Karpas-422 (cell line): ENCODE data around the gene ATP6AP1. TPM values are rescaled to one million over a fixed set of nuclear protein-coding genes. Genes with fewer than 3 reads are reported as not detected.

Experiments used
- DNase-seq: peaks from one replicate; pipeline ENCODE4 v3.0.0-alpha.2; 2015
- H2AFZ ChIP-seq: fragments of 200-600 bp; sonication (generic); 2 replicates; pipeline ENCODE4 v1.6.1; 2014; ENCODE audit warnings: antibody characterized with exemption, low read length, mixed read lengths
- H3K27ac ChIP-seq: fragments of 200-600 bp; sonication (generic); 2 replicates; pipeline ENCODE4 v1.5.1; 2014; ENCODE audit warnings: mild to moderate bottlenecking, low read length, moderate library complexity
- H3K27me3 ChIP-seq: fragments of 200-600 bp; sonication (generic); 2 replicates; pipeline ENCODE4 v1.6.1; 2014; ENCODE audit warnings: low read length, mixed read lengths
- H3K36me3 ChIP-seq: fragments of 200-600 bp; sonication (generic); 2 replicates; pipeline ENCODE4 v1.6.1; 2014; ENCODE audit warnings: low read length, mixed read lengths; ENCODE audit not compliant: insufficient read depth
- H3K4me1 ChIP-seq: fragments of 200-600 bp; sonication (generic); 2 replicates; pipeline ENCODE4 v1.6.1; 2014; ENCODE audit warnings: mild to moderate bottlenecking, low read length, mixed read lengths
- H3K4me2 ChIP-seq: fragments of 200-600 bp; sonication (generic); 2 replicates; pipeline ENCODE4 v1.6.1; 2014; ENCODE audit warnings: low read length, low read depth, mild to moderate bottlenecking; ENCODE audit not compliant: poor library complexity, severe bottlenecking
- H3K4me3 ChIP-seq: fragments of 200-600 bp; sonication (generic); 2 replicates; pipeline ENCODE4 v1.5.1; 2014; ENCODE audit warnings: mild to moderate bottlenecking, antibody characterized with exemption, low read length, mixed read lengths
- H3K79me2 ChIP-seq: fragments of 200-600 bp; sonication (generic); 2 replicates; pipeline ENCODE4 v1.6.1; 2014; ENCODE audit warnings: mild to moderate bottlenecking, low read length, mixed read lengths
- H3K9ac ChIP-seq: fragments of 200-600 bp; sonication (generic); 2 replicates; pipeline ENCODE4 v1.6.0; 2014; ENCODE audit warnings: low read length
- H3K9me2 ChIP-seq: fragments of 200-600 bp; sonication (generic), shearing (Covaris generic); replicated peaks from 2 replicates; pipeline ENCODE4 v1.6.0; 2014; ENCODE audit warnings: mild to moderate bottlenecking, low read length, moderate library complexity; ENCODE audit not compliant: insufficient read depth
- H3K9me3 ChIP-seq: fragments of 300-700, 200-600 bp; sonication (generic); 2 replicates; pipeline ENCODE4 v1.6.1; 2014; ENCODE audit warnings: low read length, mixed read lengths
- H4K20me1 ChIP-seq: fragments of 200-600 bp; sonication (generic); 2 replicates; pipeline ENCODE4 v1.6.1; 2014; ENCODE audit warnings: mild to moderate bottlenecking, antibody characterized with exemption, low read length, low read depth; ENCODE audit not compliant: insufficient read depth
- total RNA-seq: library from RNA; depleted of rRNA; stranded (reverse); fragments of >200 nt; shearing (Covaris generic); gene quantifications from 2 replicates; pipeline ENCODE4 v1.2.3, GENCODE V29; 2014; ENCODE audit warnings: low replicate concordance

The ATP6AP1 gene
- total RNA-seq, 1 experiment from 2014 or later = 40.0 TPM

DNA sequence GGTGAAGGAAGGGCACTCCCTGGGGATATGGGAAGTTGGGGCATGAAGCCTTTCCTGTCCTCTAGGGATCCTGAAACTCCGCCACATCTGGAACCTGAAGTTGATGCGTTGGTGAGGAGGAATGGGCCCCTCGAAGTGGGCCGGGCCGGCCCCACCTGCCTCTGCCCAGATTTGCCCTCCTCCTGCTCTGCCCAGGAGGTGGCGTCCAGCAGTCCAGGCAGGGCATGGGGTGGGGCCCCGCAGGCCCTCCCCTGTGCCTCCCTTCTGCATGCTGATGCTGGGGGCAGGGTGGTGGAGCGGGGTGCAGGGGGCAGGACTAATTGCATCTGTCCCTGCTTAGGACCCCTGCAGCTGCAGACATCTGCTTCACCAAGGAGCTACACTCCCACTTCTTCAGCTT, 15.3 kb upstream of the ATP6AP1 start:
- peak overlapping the region; percentile 91 for H3K4me2 ChIP-seq

DNA sequence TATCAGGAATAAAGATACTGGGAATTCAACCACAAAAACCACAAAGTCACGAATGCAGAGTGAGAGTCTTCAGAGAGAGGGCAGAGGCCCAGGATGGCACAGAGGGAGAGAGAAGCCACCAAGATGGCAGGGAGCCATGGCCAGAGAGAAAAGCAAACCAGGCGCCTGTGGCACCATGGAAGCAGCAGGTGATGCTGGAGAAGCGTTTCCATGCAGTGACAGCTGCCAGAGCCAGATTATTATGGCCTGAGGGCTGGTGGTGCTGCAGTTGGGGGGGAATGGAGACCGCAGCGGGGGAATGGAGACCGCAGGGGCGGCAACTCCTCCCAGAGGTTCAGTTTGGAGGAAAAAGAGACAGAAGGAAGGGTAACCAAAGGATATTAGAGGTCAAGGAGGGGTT, 11.3 kb upstream of the ATP6AP1 start:
- no peak overlapping the region for H3K27ac ChIP-seq
- no peaks in the 10 kb centered on the region for H4K20me1 ChIP-seq
- no peaks in the 10 kb centered on the region for H3K9me2 ChIP-seq
- peaks cover 3% of the 10 kb centered on the region for H3K79me2 ChIP-seq
- no peaks in the 10 kb centered on the region for H3K9me3 ChIP-seq
- no peak overlapping the region for H3K4me3 ChIP-seq
- DNase-seq = no peak
- H3K4me1 ChIP-seq = peaks cover 10% of the 10 kb centered on the region
- no peak overlapping the region for H3K4me2 ChIP-seq
- no peaks in the 10 kb centered on the region for H3K27me3 ChIP-seq
- no peak overlapping the region for H2AFZ ChIP-seq
- H3K9ac ChIP-seq = no peak overlapping the region
- no peaks in the 10 kb centered on the region for H3K36me3 ChIP-seq

More for the DNA sequence above, 15.3 kb upstream of the ATP6AP1 start:
- Histone ChIP-seq H4K20me1 (no peaks in the 10 kb centered on the region), H3K4me1 (peaks cover 11% of the 10 kb centered on the region), H3K27me3 (no peaks in the 10 kb centered on the region), H3K4me3 (no peak overlapping the region), H3K9me3 (no peaks in the 10 kb centered on the region), H2AFZ (no peak overlapping the region), H3K79me2 (peaks cover 4% of the 10 kb centered on the region), H3K36me3 (no peaks in the 10 kb centered on the region), H3K9me2 (no peaks in the 10 kb centered on the region), H3K9ac (peak overlapping the region; percentile 89; the same call in 1 of the 2 replicates), H3K27ac (no peak overlapping the region)
- no peak for DNase-seq

- Histone ChIP-seq H3K9me3 (no peaks in the 10 kb centered on the region), H3K4me1 (no peaks in the 10 kb centered on the region), H3K9me2 (no peaks in the 10 kb centered on the region), H3K27me3 (no peaks in the 10 kb centered on the region), H3K9ac (no peak overlapping the region), H3K27ac (no peak overlapping the region), H3K79me2 (no peaks in the 10 kb centered on the region), H3K4me3 (no peak overlapping the region), H2AFZ (no peak overlapping the region), H3K36me3 (no peaks in the 10 kb centered on the region), H3K4me2 (no peak overlapping the region), H4K20me1 (no peaks in the 10 kb centered on the region)
- no peak for DNase-seq
Measured at GRCh38 chrX:154419189-154419588, 9.3 kb upstream of the ATP6AP1 start.

DNA sequence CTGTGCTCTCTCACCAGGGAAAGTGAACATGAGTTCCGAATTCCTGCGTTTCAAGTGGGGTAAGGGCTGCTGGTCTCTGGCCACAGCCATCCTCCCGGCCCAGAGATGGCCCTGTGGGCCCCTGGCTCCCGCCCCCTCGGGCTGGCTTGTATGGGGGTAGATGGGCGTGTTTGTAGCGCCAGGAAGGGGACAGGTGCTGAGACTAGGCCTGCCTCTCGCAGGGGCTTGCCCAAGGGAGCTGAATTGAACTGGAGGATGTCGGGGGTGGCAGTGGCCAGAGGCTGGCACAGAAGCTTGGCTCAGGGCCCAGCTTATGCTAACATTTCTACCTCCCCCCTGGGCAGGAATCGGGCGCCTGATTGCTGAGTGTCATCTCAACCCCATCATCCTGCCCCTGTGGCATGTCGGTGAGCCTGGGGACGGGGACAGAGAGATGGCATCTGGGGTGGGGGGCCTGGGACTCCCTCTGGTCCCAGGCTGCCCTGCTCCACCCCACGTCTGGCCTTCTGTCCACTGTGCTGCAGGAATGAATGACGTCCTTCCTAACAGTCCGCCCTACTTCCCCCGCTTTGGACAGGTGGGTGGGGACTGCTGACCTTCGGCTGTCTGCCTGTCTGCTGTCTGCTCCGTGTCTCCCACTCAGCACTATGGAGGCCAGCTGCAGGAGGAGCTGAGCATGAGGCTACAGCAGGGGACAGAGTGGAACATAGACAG, 8.6 kb upstream of the ATP6AP1 start:
- H3K9me2 ChIP-seq = no peaks in the 10 kb centered on the region
- H3K9me3 ChIP-seq = no peaks in the 10 kb centered on the region
- H3K27me3 ChIP-seq = no peaks in the 10 kb centered on the region
- no peaks in the 10 kb centered on the region for H3K36me3 ChIP-seq
- H3K27ac ChIP-seq = no peak overlapping the region
- DNase-seq = no peak
- no peaks in the 10 kb centered on the region for H3K79me2 ChIP-seq
- H3K9ac ChIP-seq = no peak overlapping the region
- H4K20me1 ChIP-seq = no peaks in the 10 kb centered on the region
- H3K4me3 ChIP-seq = no peak overlapping the region
- H3K4me2 ChIP-seq = no peak overlapping the region
- no peak overlapping the region for H2AFZ ChIP-seq
- no peaks in the 10 kb centered on the region for H3K4me1 ChIP-seq

GRCh38 chrX:154420402-154420756, 8.1 kb upstream of the ATP6AP1 start:
- H4K20me1 ChIP-seq = no peaks in the 10 kb centered on the region
- DNase-seq = no peak
- no peaks in the 10 kb centered on the region for H3K4me1 ChIP-seq
- H3K27me3 ChIP-seq = no peaks in the 10 kb centered on the region
- no peak overlapping the region for H3K27ac ChIP-seq
- no peak overlapping the region for H2AFZ ChIP-seq
- H3K9me3 ChIP-seq = no peaks in the 10 kb centered on the region
- no peak overlapping the region for H3K4me3 ChIP-seq
- no peaks in the 10 kb centered on the region for H3K36me3 ChIP-seq
- H3K9ac ChIP-seq = no peak overlapping the region
- H3K4me2 ChIP-seq = no peak overlapping the region
- no peaks in the 10 kb centered on the region for H3K79me2 ChIP-seq
- H3K9me2 ChIP-seq = no peaks in the 10 kb centered on the region

DNA sequence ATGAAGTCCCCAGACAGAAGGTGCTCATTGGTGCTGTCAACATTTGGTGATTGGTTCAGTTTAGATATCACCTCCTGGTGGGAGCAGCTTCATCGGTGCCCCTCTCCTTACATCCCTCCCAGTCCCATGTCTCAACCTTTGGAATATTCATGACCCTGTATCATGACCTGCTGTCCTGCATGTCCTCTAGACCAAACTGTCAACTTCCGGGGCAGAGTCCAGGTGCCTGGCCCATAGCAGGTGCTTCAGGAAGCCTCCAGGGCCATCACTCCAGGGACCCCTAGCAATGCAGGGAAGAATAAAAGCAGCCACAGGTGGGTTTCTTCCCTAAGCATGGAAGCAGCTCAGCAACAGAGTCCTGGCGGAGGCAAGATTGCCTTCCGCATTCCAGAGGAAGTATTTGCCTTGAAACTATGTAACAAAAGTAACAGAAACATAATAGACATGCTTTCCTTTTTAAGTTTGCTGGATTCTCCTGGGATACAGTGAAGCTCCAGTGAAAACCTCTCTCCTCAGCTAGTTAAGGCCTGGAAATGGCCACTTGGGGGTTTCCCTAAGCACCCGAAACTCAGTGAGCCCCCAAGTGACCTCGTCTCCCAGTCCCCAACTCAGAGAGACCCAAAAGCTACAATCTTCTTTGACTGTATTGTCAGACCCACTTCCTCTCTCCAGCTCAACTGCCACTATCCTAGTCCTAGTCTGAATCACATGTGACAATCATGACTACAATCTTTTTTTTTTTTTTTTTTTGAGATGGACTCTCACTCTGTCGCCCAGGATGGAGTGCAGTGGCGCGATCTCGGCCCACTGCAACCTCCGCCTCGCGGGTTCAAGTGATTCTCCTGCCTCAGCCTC, 1.3 kb upstream of the ATP6AP1 start:
- Histone ChIP-seq H3K4me1 (peaks cover 11% of the 10 kb centered on the region), H3K9me3 (no peaks in the 10 kb centered on the region), H3K9me2 (no peaks in the 10 kb centered on the region), H3K27ac (no peak overlapping the region), H3K79me2 (peaks cover 16% of the 10 kb centered on the region), H3K36me3 (no peaks in the 10 kb centered on the region), H3K9ac (no peak overlapping the region), H2AFZ (no peak overlapping the region), H3K4me2 (no peak overlapping the region), H4K20me1 (no peaks in the 10 kb centered on the region), H3K4me3 (no peak overlapping the region; the same call in 1 of the 2 replicates), H3K27me3 (no peaks in the 10 kb centered on the region)
- DNase-seq = no peak

GRCh38 chrX:154429711-154430110, 1.2 kb downstream of the ATP6AP1 start:
- DNase-seq = no peak
- Histone ChIP-seq H3K4me3 (peak overlapping the region; percentile 77; the same call in 1 of the 2 replicates), H3K4me2 (peak overlapping the region; percentile 71)

GRCh38 chrX:154430479-154430878, 2.0 kb downstream of the ATP6AP1 start:
- no peak for DNase-seq
- no peak overlapping the region for H3K4me2 ChIP-seq
- no peak overlapping the region for H3K4me3 ChIP-seq
- H3K9me2 ChIP-seq = no peaks in the 10 kb centered on the region
- peaks cover 16% of the 10 kb centered on the region for H3K79me2 ChIP-seq
- no peak overlapping the region for H3K9ac ChIP-seq
- no peaks in the 10 kb centered on the region for H3K9me3 ChIP-seq
- no peak overlapping the region for H2AFZ ChIP-seq
- H3K36me3 ChIP-seq = no peaks in the 10 kb centered on the region
- peaks cover 11% of the 10 kb centered on the region for H3K4me1 ChIP-seq
- H3K27ac ChIP-seq = no peak overlapping the region
- no peaks in the 10 kb centered on the region for H4K20me1 ChIP-seq
- H3K27me3 ChIP-seq = no peaks in the 10 kb centered on the region

More at GRCh38 chrX:154429711-154430110, 1.2 kb downstream of the ATP6AP1 start:
- Histone ChIP-seq H3K27me3 (no peaks in the 10 kb centered on the region), H3K9me3 (no peaks in the 10 kb centered on the region), H2AFZ (no peak overlapping the region), H3K9me2 (no peaks in the 10 kb centered on the region), H3K4me1 (peaks cover 11% of the 10 kb centered on the region), H3K36me3 (no peaks in the 10 kb centered on the region), H3K27ac (no peak overlapping the region), H3K79me2 (peaks cover 16% of the 10 kb centered on the region), H3K9ac (peak overlapping the region; percentile 78; the same call in 1 of the 2 replicates), H4K20me1 (no peaks in the 10 kb centered on the region)
